ENCODE results near the gene NECAB3. TPM values are rescaled to one million over a fixed set of nuclear protein-coding genes. Genes with fewer than 3 reads are reported as not detected.
A peak's percentile ranks its signal among the peaks of the same experiment; 100 is the strongest.
"Not testable (repeated sequence)": the region's sequence is repeated elsewhere in the genome, so short reads cannot be mapped to it uniquely, and the experiment has no call there.

The NECAB3 gene
- total and polyA plus RNA-seq, 7 donors = 37.8 to 98.0 (median 63.7) TPM

- Histone ChIP-seq H3K27ac (peak overlapping the region; percentile 27), H3K36me3 (ENCODE audit: insufficient read depth in 1 of 2, low read depth in 1 of 2) (peaks cover 0 to 18% of the 10 kb centered on the region in 2 donors), H3K9me3 (no peaks in the 10 kb centered on the region), H3K4me1 (peaks cover 32% of the 10 kb centered on the region), H3K4me3 (no peak overlapping the region), H3K27me3 (ENCODE audit: insufficient read depth in 3 of 3, low read length in 2 of 3) (no peaks in the 10 kb centered on the region)
- peak; percentile 77 to 86 for DNase-seq
- intact Hi-C loops (cut with DNase I) = no loop called here
- ATAC-seq = peak; percentile 82 to 86 (median 84)
- WGBS, 3 donors = 22 to 30% (median 24%) methylated on average over 19 of the region's 19 CpGs
- no peak for TF ChIP-seq CTCF (IDR thresholded peaks at IDR 0.05)
Measured at GRCh38 chr20:33649201-33649681, 25.0 kb downstream of the NECAB3 start.

GRCh38 chr20:33648396-33649004, 25.7 kb downstream of the NECAB3 start:
- ATAC-seq = peak; percentile 29 to 51 (median 43)

GRCh38 chr20:33647603-33648395, 26.4 kb downstream of the NECAB3 start:
- H3K27ac ChIP-seq = no peak overlapping the region
- ATAC-seq (peak in 3 of 4 donors; percentile 1 to 22 (median 12)), DNase-seq (no peak)
- no peak overlapping the region for H3K4me3 ChIP-seq
- 63 to 86% (median 69%) methylated on average over 11 of the region's 11 CpGs for WGBS, 3 donors
- H3K36me3 ChIP-seq (ENCODE audit: insufficient read depth in 1 of 2, low read depth in 1 of 2) = peaks cover 0 to 27% of the 10 kb centered on the region in 2 donors
- TF ChIP-seq CTCF (IDR thresholded peaks at IDR 0.05) = no peak
- intact Hi-C loops (cut with DNase I) = no loop called here
- no peaks in the 10 kb centered on the region for H3K9me3 ChIP-seq
- no peaks in the 10 kb centered on the region for H3K27me3 ChIP-seq (ENCODE audit: insufficient read depth in 3 of 3, low read length in 2 of 3)
- H3K4me1 ChIP-seq = peaks cover 28% of the 10 kb centered on the region

More at GRCh38 chr20:33648396-33649004, 25.7 kb downstream of the NECAB3 start:
- no peak overlapping the region for H3K4me3 ChIP-seq
- peak overlapping the region; percentile 23 for H3K27ac ChIP-seq
- H3K4me1 ChIP-seq = peaks cover 28% of the 10 kb centered on the region
- H3K9me3 ChIP-seq = no peaks in the 10 kb centered on the region
- intact Hi-C loops (cut with DNase I) = no loop called here
- no peak for DNase-seq
- 39 to 61% (median 49%) methylated on average over 14 of the region's 14 CpGs for WGBS, 3 donors
- no peak for TF ChIP-seq CTCF (IDR thresholded peaks at IDR 0.05)
- no peaks in the 10 kb centered on the region for H3K27me3 ChIP-seq (ENCODE audit: insufficient read depth in 3 of 3, low read length in 2 of 3)
- H3K36me3 ChIP-seq (ENCODE audit: insufficient read depth in 1 of 2, low read depth in 1 of 2) = peaks cover 0 to 23% of the 10 kb centered on the region in 2 donors

GRCh38 chr20:33646959-33647602, 27.1 kb downstream of the NECAB3 start:
- DNase-seq, H3K27ac ChIP-seq: not testable (repeated sequence)
- 80 to 91% (median 83%) methylated on average over 14 of the region's 14 CpGs for WGBS, 3 donors

GRCh38 chr20:33646191-33646590, 28.0 kb downstream of the NECAB3 start:
- WGBS, 3 donors = 83 to 92% (median 90%) methylated on average over 5 of the region's 5 CpGs
- intact Hi-C loops (cut with DNase I) = no loop called here
- Histone ChIP-seq H3K27ac (no peak overlapping the region), H3K36me3 (ENCODE audit: insufficient read depth in 1 of 2, low read depth in 1 of 2) (peaks cover 2 to 40% of the 10 kb centered on the region in 2 donors), H3K27me3 (ENCODE audit: insufficient read depth in 3 of 3, low read length in 2 of 3) (no peaks in the 10 kb centered on the region), H3K9me3 (no peaks in the 10 kb centered on the region), H3K4me1 (peaks cover 28% of the 10 kb centered on the region), H3K4me3 (no peak overlapping the region)
- TF ChIP-seq CTCF (IDR thresholded peaks at IDR 0.05) = no peak
- ATAC-seq (no peak), DNase-seq (no peak)

More at GRCh38 chr20:33646959-33647602, 27.1 kb downstream of the NECAB3 start:
- H3K9me3 ChIP-seq; H3K4me3 ChIP-seq; ATAC-seq; H3K27me3 ChIP-seq (ENCODE audit: insufficient read depth in 3 of 3, low read length in 2 of 3); intact Hi-C loops (cut with DNase I): not testable (repeated sequence)
- H3K36me3 ChIP-seq (ENCODE audit: insufficient read depth in 1 of 2, low read depth in 1 of 2) = peaks cover 0 to 34% of the 10 kb centered on the region in 2 donors
- H3K4me1 ChIP-seq = peaks cover 28% of the 10 kb centered on the region
